SK-MEL-5 (cell line): ENCODE measurements around the gene YBEY. TPM values are rescaled to one million over a fixed set of nuclear protein-coding genes. Genes with fewer than 3 reads are reported as not detected.

ENCODE experiments used
- DNase-seq: peaks from one replicate; pipeline ENCODE4 v3.0.0-alpha.2; 2016; ENCODE audit warnings: low read depth, low spot score
- in situ Hi-C: cut with HindIII; loops from 2 replicates; pipeline ENCODE4 v1.10.0; 2016; ENCODE audit warnings: low sequenced_read_pairs, high pct_unique_total_duplicates, low pct_unique_long_range_greater_than_20kb
- total RNA-seq: library from RNA; depleted of rRNA; stranded (reverse); fragments of >200 nt; shearing (Covaris generic); gene quantifications from 2 replicates; pipeline ENCODE4 v1.2.3, GENCODE V29; 2014; rRNA removed

Gene YBEY
- total RNA-seq, 1 experiment from 2014 or later = 24.3 TPM

DNA sequence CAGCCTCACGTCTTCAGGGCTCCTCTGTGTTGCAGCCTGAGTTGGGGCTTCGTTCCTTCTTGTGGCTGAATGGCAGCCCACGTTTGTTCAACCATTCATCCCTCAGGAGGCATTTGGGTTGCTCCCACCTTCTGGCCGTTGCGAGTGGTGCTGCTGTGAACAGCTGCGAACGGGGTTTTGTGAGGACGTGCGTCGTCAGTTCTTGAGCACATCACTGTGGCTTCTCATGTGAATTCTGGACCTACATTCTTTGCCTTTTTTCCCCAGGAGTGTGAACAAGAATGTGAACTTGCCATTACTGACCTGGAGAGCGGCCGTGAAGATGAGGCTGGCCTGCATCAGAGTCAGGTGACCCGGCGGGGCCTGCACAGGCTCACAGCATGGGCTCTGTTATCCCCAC is 59.7 kb downstream of the YBEY start:
- DNase-seq = no peak
- in situ Hi-C loops = no loop called here

DNA sequence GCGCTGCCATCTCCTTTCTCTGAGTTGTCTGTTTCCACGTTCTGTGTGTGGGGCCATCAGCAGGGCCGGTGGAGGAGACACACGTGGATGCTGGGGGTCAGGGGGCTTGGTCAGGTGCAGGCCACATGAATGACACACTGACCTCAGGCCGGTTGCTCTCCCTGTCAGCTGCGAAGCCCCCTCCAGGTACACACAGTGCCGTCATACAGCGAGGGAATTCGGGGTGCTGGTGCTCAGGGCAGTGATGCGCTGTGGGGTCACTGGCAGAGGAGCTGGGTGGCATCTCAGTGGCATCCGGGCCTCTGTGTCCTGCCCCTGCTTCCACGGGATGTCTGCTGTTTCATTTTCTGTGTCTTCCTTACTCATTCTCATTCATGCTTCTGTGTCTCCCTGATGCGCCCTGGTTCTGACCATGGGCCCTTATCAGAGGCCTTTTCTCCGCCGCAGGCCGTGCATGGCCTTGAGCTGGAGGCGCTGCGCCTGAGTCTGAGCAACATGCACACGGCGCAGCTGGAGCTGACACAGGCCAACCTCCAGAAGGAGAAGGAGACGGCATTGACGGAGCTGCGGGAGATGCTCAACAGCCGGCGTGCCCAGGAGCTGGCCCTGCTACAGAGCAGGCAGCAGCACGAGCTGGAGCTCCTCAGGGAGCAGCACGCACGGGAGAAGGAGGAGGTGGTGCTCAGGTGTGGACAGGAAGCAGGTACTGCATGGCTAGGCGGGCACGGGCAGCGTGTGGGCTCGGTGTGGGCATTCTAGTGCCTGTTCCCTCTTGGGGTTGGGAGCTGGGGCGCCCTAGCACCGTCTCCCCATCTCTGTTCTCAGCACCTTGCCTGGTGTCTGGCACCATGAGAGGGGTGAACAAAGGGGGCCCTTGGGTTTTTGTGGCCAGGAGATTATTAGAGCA is 60.4 kb downstream of the YBEY start:
- in situ Hi-C loops = no loop called here
- DNase-seq = no peak

DNA sequence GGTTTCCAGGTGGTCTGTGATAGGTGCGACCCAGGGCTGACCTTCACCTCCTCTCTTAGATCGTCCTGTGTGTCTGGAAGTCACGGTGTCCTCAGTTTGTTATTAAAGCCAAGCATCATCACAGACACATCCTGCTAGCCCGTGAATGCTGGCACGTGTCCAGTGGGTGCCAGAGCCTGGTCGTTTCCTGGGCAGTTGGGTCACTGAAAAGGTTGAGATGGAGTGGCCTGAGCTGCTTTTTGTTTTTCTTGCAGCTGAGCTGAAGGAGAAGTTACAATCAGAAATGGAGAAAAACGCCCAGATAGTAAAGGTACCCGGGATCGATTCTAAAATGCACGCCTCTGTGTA is 61.0 kb downstream of the YBEY start:
- no peak for DNase-seq
- in situ Hi-C loops = no loop called here

Other genes with a start within 250 kb of the YBEY start
- 21.3 and 24.0 TPM in 2 replicates for gene COL6A2, start 188.2 kb upstream of the YBEY start, total RNA-seq
- gene FTCD, start 130.8 kb upstream of the YBEY start, total RNA-seq = 0.11 TPM in 1 of 2 replicates, not detected in the other
- gene SPATC1L, start 101.9 kb upstream of the YBEY start, total RNA-seq = 4.3 and 6.4 TPM in 2 replicates
- gene LSS, start 57.6 kb upstream of the YBEY start, total RNA-seq = 15.6 and 19.3 TPM in 2 replicates
- gene MCM3AP, start 731 bp upstream of the YBEY start, total RNA-seq = 49.1 and 57.4 TPM in 2 replicates
- gene C21orf58, start 37.5 kb downstream of the YBEY start, total RNA-seq = 2.4 and 2.5 TPM in 2 replicates
- gene PCNT, start 37.8 kb downstream of the YBEY start, total RNA-seq = 8.8 and 9.0 TPM in 2 replicates
- 8.7 and 9.8 TPM in 2 replicates for gene DIP2A, start 172.5 kb downstream of the YBEY start, total RNA-seq